DOHH2 (cell line): ENCODE data around the gene KIF26B.

Source experiments
- EZH2phosphoT487 ChIP-seq: fragments of 200-600 bp; sonication (generic); IDR thresholded peaks from 2 replicates; pipeline ENCODE4 v1.6.1; 2017; ENCODE audit warnings: borderline replicate concordance, mild to moderate bottlenecking, antibody characterized with exemption, low read length, moderate library complexity, mixed read lengths
- TF ChIP-seq, protein P1 (sequence below): fragments of 200-600 bp; sonication (generic); IDR thresholded peaks from one replicate; pipeline ENCODE4 v1.5.1; 2014; ENCODE audit warnings: antibody characterized with exemption, mild to moderate bottlenecking, low read depth, low read length; ENCODE audit not compliant: poor library complexity, severe bottlenecking

GRCh38 chr1:245688536-245689453, 534.0 kb downstream of the KIF26B start:
- TF ChIP-seq, protein P1, sequence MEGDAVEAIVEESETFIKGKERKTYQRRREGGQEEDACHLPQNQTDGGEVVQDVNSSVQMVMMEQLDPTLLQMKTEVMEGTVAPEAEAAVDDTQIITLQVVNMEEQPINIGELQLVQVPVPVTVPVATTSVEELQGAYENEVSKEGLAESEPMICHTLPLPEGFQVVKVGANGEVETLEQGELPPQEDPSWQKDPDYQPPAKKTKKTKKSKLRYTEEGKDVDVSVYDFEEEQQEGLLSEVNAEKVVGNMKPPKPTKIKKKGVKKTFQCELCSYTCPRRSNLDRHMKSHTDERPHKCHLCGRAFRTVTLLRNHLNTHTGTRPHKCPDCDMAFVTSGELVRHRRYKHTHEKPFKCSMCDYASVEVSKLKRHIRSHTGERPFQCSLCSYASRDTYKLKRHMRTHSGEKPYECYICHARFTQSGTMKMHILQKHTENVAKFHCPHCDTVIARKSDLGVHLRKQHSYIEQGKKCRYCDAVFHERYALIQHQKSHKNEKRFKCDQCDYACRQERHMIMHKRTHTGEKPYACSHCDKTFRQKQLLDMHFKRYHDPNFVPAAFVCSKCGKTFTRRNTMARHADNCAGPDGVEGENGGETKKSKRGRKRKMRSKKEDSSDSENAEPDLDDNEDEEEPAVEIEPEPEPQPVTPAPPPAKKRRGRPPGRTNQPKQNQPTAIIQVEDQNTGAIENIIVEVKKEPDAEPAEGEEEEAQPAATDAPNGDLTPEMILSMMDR: no peak
- no peak for TF ChIP-seq EZH2phosphoT487
